Uterus (tissue), 4 donors: ENCODE results near the gene CADPS2. TPM values are rescaled to one million over a fixed set of nuclear protein-coding genes. Genes with fewer than 3 reads are reported as not detected.
A peak's percentile ranks its signal among the peaks of the same experiment; 100 is the strongest.

Experiments
- DNase-seq, 2 donors: peaks; one replicate each; pipeline ENCODE4 v3.0.0-alpha.2; 2019 to 2020
- H3K27ac ChIP-seq, 2 donors: fragments of 200-600 bp; sonication (generic); 1 replicate in 1 of 2; 2 replicates in 1 of 2; pipeline ENCODE4 v1.5.1; 2016 to 2018
- H3K27me3 ChIP-seq, 2 donors: fragments of 200-600 bp; sonication (generic); one replicate each; pipeline ENCODE4 v1.5.1; 2018 to 2019; ENCODE audit warnings: control low read depth in 1 of 2
- H3K36me3 ChIP-seq, 2 donors: fragments of 200-600 bp; sonication (generic); one replicate each; pipeline ENCODE4 v1.5.1; 2019; ENCODE audit warnings: control low read depth in 1 of 2
- H3K4me1 ChIP-seq, 2 donors: fragments of 200-600 bp; sonication (generic); one replicate each; pipeline ENCODE4 v1.5.1; 2018 to 2019; ENCODE audit warnings: control low read depth in 1 of 2
- H3K4me3 ChIP-seq, 2 donors: fragments of 200-600 bp; sonication (generic); 1 replicate in 1 of 2; 2 replicates in 1 of 2; pipeline ENCODE4 v1.5.1; 2018 to 2019; ENCODE audit warnings: mild to moderate bottlenecking in 1 of 2
- H3K9me3 ChIP-seq, 2 donors: fragments of 200-600 bp; sonication (generic); one replicate each; pipeline ENCODE4 v1.5.1; 2019; ENCODE audit warnings: control low read depth in 1 of 2
- POLR2A ChIP-seq, 2 donors: fragments of 450-650 bp; IDR thresholded peaks; one replicate each; pipeline ENCODE4 v1.6.1; 2016; ENCODE audit warnings: antibody characterized with exemption in 2 of 2, mild to moderate bottlenecking in 1 of 2, moderate library complexity in 1 of 2
- intact Hi-C: fragments of 100-400 bp; cut with DNase I; formaldehyde crosslinking; loops from one replicate; pipeline ENCODE4 v1.15.1; 2023; ENCODE audit warnings: low total_unique reads
- total RNA-seq, 4 donors: library from RNA; depleted of rRNA in 3 of 4; stranded (reverse); fragments of >200 nt in 3 of 4; gene quantifications; one replicate each; pipeline versions ENCODE4 v1.1.0 to v1.2.4, GENCODE V29; 2014 to 2023
- TF ChIP-seq, protein P1 (sequence below), 4 experiments: fragments of 200-600 bp in 2 of 4; fragments of 450-650 bp in 2 of 4; sonication (generic) in 2 of 4; IDR thresholded peaks; one replicate each; pipeline ENCODE4 v1.5.1; 2016 to 2019; ENCODE audit warnings: antibody characterized with exemption in 4 of 4, mild to moderate bottlenecking in 2 of 4, moderate library complexity in 1 of 4
- donor health status: DM: yes; HTN: yes; CAD: no.

The CADPS2 gene
- total RNA-seq, 4 donors from 2014 or later, result 11.5 to 119 (median 36.8) TPM

- H3K4me3 ChIP-seq, result no peak overlapping the region
- no peak overlapping the region for H3K27ac ChIP-seq
- no peaks in the 10 kb centered on the region for H3K4me1 ChIP-seq
- no peaks in the 10 kb centered on the region for H3K36me3 ChIP-seq
- TF ChIP-seq POLR2A (IDR thresholded peaks at IDR 0.05), result no peak
- TF ChIP-seq, protein P1, sequence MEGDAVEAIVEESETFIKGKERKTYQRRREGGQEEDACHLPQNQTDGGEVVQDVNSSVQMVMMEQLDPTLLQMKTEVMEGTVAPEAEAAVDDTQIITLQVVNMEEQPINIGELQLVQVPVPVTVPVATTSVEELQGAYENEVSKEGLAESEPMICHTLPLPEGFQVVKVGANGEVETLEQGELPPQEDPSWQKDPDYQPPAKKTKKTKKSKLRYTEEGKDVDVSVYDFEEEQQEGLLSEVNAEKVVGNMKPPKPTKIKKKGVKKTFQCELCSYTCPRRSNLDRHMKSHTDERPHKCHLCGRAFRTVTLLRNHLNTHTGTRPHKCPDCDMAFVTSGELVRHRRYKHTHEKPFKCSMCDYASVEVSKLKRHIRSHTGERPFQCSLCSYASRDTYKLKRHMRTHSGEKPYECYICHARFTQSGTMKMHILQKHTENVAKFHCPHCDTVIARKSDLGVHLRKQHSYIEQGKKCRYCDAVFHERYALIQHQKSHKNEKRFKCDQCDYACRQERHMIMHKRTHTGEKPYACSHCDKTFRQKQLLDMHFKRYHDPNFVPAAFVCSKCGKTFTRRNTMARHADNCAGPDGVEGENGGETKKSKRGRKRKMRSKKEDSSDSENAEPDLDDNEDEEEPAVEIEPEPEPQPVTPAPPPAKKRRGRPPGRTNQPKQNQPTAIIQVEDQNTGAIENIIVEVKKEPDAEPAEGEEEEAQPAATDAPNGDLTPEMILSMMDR (IDR thresholded peaks at IDR 0.05), result no peak
- DNase-seq, result no peak
- no peaks in the 10 kb centered on the region for H3K27me3 ChIP-seq
- H3K9me3 ChIP-seq, result no peaks in the 10 kb centered on the region
- intact Hi-C loops, result no loop called here
Observed at GRCh38 chr7:122764020-122764419, 122.2 kb downstream of the CADPS2 start.

DNA sequence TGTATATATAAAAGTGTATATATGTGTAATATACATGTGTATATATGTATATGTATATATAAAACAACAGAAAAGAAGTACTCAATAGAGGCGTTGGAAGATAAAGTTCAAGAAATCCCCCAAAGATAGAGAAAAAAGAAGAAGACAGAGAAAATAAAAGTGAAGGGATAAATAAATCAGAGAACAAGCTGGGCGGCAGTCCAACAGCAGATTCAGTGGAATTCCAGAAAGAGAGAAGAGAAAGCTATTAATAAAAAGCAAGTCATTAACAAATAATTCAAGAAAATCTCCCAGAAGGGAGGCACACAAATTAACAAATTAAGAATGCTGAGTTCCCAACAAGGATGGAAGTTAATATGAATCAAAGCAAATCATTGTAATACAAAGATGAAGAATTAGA is 124.2 kb downstream of the CADPS2 start:
- Histone ChIP-seq H3K4me1 (no peaks in the 10 kb centered on the region), H3K9me3 (no peaks in the 10 kb centered on the region), H3K27me3 (no peaks in the 10 kb centered on the region), H3K36me3 (no peaks in the 10 kb centered on the region), H3K27ac (no peak overlapping the region), H3K4me3 (no peak overlapping the region)
- no peak for TF ChIP-seq POLR2A (IDR thresholded peaks at IDR 0.05)
- TF ChIP-seq, protein P1 (IDR thresholded peaks at IDR 0.05), result no peak
- intact Hi-C loops, result no loop called here
- peak; percentile 33 to 42 for DNase-seq

DNA sequence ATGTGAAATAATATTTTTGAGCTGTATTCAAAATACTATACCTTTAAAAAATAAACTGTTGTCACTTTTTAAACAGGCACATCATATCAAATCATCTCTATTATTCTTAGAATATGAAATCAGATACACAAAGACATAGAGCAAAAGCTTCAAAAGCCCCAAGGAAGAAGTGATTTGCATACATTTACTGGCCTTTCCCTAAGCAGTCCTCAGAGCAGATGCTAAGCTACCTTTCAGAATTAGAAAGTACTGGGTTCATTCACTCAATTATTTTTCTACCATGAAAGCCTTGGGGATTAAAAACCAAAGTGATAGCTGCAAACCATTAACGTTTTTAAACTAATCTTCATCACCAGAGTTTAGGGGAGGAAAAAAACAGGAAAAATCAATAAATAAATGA is 127.8 kb downstream of the CADPS2 start:
- H3K36me3 ChIP-seq, result no peaks in the 10 kb centered on the region
- intact Hi-C loops, result loop anchor here (10.0 kb wide), 1 partner anchor 96 kb away; no protein-coding TSS in a partner anchor

GRCh38 chr7:122756860-122757259 is 129.4 kb downstream of the CADPS2 start:
- intact Hi-C loops, result loop anchor here (10.0 kb wide), 1 partner anchor 98 kb away; no protein-coding TSS in a partner anchor
- no peak for DNase-seq

More for the DNA sequence above, 127.8 kb downstream of the CADPS2 start:
- Histone ChIP-seq H3K27ac (no peak overlapping the region), H3K27me3 (no peaks in the 10 kb centered on the region), H3K4me3 (no peak overlapping the region), H3K9me3 (no peaks in the 10 kb centered on the region), H3K4me1 (no peaks in the 10 kb centered on the region)
- DNase-seq, result no peak
- TF ChIP-seq, protein P1 (IDR thresholded peaks at IDR 0.05), result no peak
- TF ChIP-seq POLR2A (IDR thresholded peaks at IDR 0.05), result no peak

DNA sequence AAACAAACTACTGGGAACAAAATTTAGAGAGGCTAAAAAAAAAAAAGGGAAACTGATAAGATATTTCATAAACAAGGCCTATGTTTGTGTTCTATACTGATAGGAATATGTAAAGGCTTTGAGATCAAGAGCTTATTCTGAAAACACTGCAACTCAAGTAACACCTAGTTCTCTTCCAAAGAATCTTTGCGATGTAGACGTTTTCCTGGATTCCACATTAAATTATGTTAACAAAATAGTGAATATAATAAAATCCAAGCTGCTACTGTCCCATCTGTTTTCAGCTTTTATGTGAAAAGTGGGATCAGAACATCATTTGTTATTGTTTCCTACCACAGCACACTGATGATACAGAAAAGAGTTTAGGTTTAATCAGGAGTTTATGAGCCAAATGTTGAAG is 130.6 kb downstream of the CADPS2 start:
- Histone ChIP-seq H3K36me3 (no peaks in the 10 kb centered on the region), H3K27me3 (no peaks in the 10 kb centered on the region), H3K9me3 (no peaks in the 10 kb centered on the region), H3K4me3 (no peak overlapping the region), H3K27ac (no peak overlapping the region), H3K4me1 (no peaks in the 10 kb centered on the region)
- no peak for TF ChIP-seq POLR2A (IDR thresholded peaks at IDR 0.05)
- TF ChIP-seq, protein P1 (IDR thresholded peaks at IDR 0.05), result no peak
- DNase-seq, result no peak
- intact Hi-C loops, result loop anchor here (10.0 kb wide), 1 partner anchor 99 kb away; no protein-coding TSS in a partner anchor

More at GRCh38 chr7:122756860-122757259, 129.4 kb downstream of the CADPS2 start:
- H3K4me1 ChIP-seq, result no peaks in the 10 kb centered on the region
- H3K36me3 ChIP-seq, result no peaks in the 10 kb centered on the region
- H3K9me3 ChIP-seq, result no peaks in the 10 kb centered on the region
- no peak overlapping the region for H3K27ac ChIP-seq
- no peak for TF ChIP-seq POLR2A (IDR thresholded peaks at IDR 0.05)
- TF ChIP-seq, protein P1 (IDR thresholded peaks at IDR 0.05), result no peak
- H3K27me3 ChIP-seq, result no peaks in the 10 kb centered on the region
- H3K4me3 ChIP-seq, result no peak overlapping the region
